Endothelial cell of umbilical vein (primary cell): ENCODE data around the gene LRRC46. TPM values are rescaled to one million over a fixed set of nuclear protein-coding genes. Genes with fewer than 3 reads are reported as not detected.

ENCODE experiments used
- BruUV-seq: library from RNA; stranded (reverse); fragments of 400-500 nt; replicated peaks from 2 replicates; lab custom pipeline; 2021; lab: Mats Ljungman, UMichigan
- CTCF ChIA-PET: fragments of 300-600, 350-600 bp; sonication (Branson Sonifier 250); formaldehyde crosslinking; loops from one replicate; lab custom pipeline; 2021; ENCODE audit warnings: antibody characterized with exemption, inconsistent platforms; lab: Charles Lee
- POLR2A ChIA-PET: fragments of 300-600, 350-600 bp; sonication (Branson Sonifier 250); formaldehyde crosslinking; loops from one replicate; lab custom pipeline; 2021; ENCODE audit warnings: antibody characterized with exemption, inconsistent platforms; lab: Charles Lee
- DNase-seq: peaks from one replicate; pipeline ENCODE4 v3.0.0-alpha.2; 2011; ENCODE audit warnings: low read depth, low spot score
- FAIRE-seq: peaks from 2 replicates; lab custom pipeline; 2011; peaks lifted over from hg19 to GRCh38; lab: Jason Lieb, UNC
- H2AFZ ChIP-seq: 2 replicates; pipeline ENCODE4 v1.6.0; 2012; ENCODE audit warnings: low read depth, low read length, control low read depth, inconsistent platforms
- H3K27ac ChIP-seq: 2 replicates; pipeline ENCODE4 v1.5.1; 2011; ENCODE audit warnings: low read depth, mild to moderate bottlenecking, control low read depth, low read length, moderate library complexity; ENCODE audit not compliant: insufficient read depth
- H3K27me3 ChIP-seq, 2 experiments: 2 replicates each; pipeline versions ENCODE4 v1.6.0 to v1.6.1; 2011; ENCODE audit warnings: low read length in 2 of 2, mixed read lengths in 1 of 2; ENCODE audit not compliant: control insufficient read depth in 2 of 2, insufficient read depth in 2 of 2
- H3K36me3 ChIP-seq, 2 experiments: 2 replicates in 1 of 2; 3 replicates in 1 of 2; pipeline ENCODE4 v1.5.1; 2011; ENCODE audit warnings: low read length in 2 of 2, mild to moderate bottlenecking in 1 of 2, moderate library complexity in 1 of 2; ENCODE audit not compliant: control insufficient read depth in 2 of 2, insufficient read depth in 2 of 2; ENCODE audit errors: extremely low read depth in 1 of 2
- H3K4me1 ChIP-seq: 3 replicates; pipeline ENCODE4 v1.5.1; 2011; ENCODE audit warnings: mild to moderate bottlenecking, low read length; ENCODE audit not compliant: control insufficient read depth, insufficient read depth; ENCODE audit errors: extremely low read depth
- H3K4me2 ChIP-seq: 2 replicates; pipeline ENCODE4 v1.6.1; 2011; ENCODE audit warnings: low read length, control low read depth, mixed read lengths; ENCODE audit not compliant: insufficient read depth
- H3K4me3 ChIP-seq, 3 experiments: fragments of 200-600 bp in 1 of 3; sonication (generic), shearing (Covaris generic) in 1 of 3; replicated peaks in 1 of 3; 2 replicates each; pipeline ENCODE4 v1.5.1; 2011 to 2016; ENCODE audit warnings: control low read depth in 3 of 3, low read length in 3 of 3, mild to moderate bottlenecking in 2 of 3, inconsistent platforms in 1 of 3, low read depth in 1 of 3, moderate library complexity in 1 of 3; ENCODE audit not compliant: insufficient read depth in 1 of 3
- H3K79me2 ChIP-seq: 2 replicates; pipeline ENCODE4 v1.6.0; 2012; ENCODE audit warnings: low read length, inconsistent platforms; ENCODE audit not compliant: control insufficient read depth, insufficient read depth
- H3K9ac ChIP-seq: replicated peaks from 2 replicates; pipeline ENCODE3; 2011; ENCODE audit warnings: low read length, control low read depth; ENCODE audit not compliant: insufficient read depth; ENCODE audit errors: extremely low read depth
- H3K9me1 ChIP-seq: replicated peaks from 3 replicates; pipeline ENCODE4 v1.6.0; 2011; ENCODE audit warnings: mild to moderate bottlenecking, low read length; ENCODE audit not compliant: control insufficient read depth, insufficient read depth; ENCODE audit errors: extremely low read depth
- H3K9me3 ChIP-seq: replicated peaks from 2 replicates; pipeline ENCODE4 v1.5.1; 2012; ENCODE audit warnings: low read length, inconsistent platforms; ENCODE audit not compliant: control insufficient read depth, insufficient read depth
- H4K20me1 ChIP-seq: replicated peaks from 2 replicates; pipeline ENCODE3; 2011; ENCODE audit warnings: mild to moderate bottlenecking, low read length; ENCODE audit not compliant: control insufficient read depth, insufficient read depth; ENCODE audit errors: extremely low read depth
- EZH2 ChIP-seq: IDR thresholded peaks from 2 replicates; pipeline ENCODE4 v1.6.1; 2012; ENCODE audit warnings: borderline replicate concordance, low read depth, mild to moderate bottlenecking, moderate library complexity, low read length, inconsistent platforms; ENCODE audit not compliant: severe bottlenecking
- FOS ChIP-seq: IDR thresholded peaks from 2 replicates; pipeline ENCODE4 v1.6.1; 2011; ENCODE audit warnings: mild to moderate bottlenecking, low read length, moderate library complexity, borderline replicate concordance; ENCODE audit not compliant: insufficient read depth
- GATA2 ChIP-seq: IDR thresholded peaks from 2 replicates; pipeline ENCODE4 v1.7.0; 2011; ENCODE audit warnings: low read depth, mild to moderate bottlenecking, moderate library complexity, mixed read lengths, low read length; ENCODE audit not compliant: insufficient read length, insufficient read depth
- JUN ChIP-seq: IDR thresholded peaks from 2 replicates; pipeline ENCODE4 v1.6.1; 2011; ENCODE audit warnings: borderline replicate concordance, low read depth; ENCODE audit not compliant: insufficient read length, insufficient read depth
- MYC ChIP-seq: IDR thresholded peaks from one replicate; pipeline ENCODE4 v1.6.1; 2011; ENCODE audit warnings: mild to moderate bottlenecking, low read depth, low read length
- POLR2A ChIP-seq: IDR thresholded peaks from 2 replicates; pipeline ENCODE4 v1.6.1; 2012; ENCODE audit warnings: low read depth, mild to moderate bottlenecking, control low read depth, low read length
- POLR2AphosphoS5 ChIP-seq: IDR thresholded peaks from 2 replicates; pipeline ENCODE4 v1.6.1; 2012; ENCODE audit warnings: low read depth, mild to moderate bottlenecking, control low read depth, low read length, moderate library complexity; ENCODE audit not compliant: insufficient read depth
- dilution Hi-C: fragments of 300-500 bp; cut with MboI; formaldehyde crosslinking; loops from one replicate; pipeline ENCODE4 v1.15.0; 2019; ENCODE audit warnings: low sequenced_read_pairs; ENCODE audit not compliant: extremely low pct_ligation_motif_present
- intact Hi-C: fragments of 100-400 bp; cut with micrococcal nuclease; formaldehyde crosslinking; loops from one replicate; pipeline ENCODE4 v1.10.0; 2022
- polyA plus RNA-seq, 4 experiments: library from polyadenylated mRNA; depleted of rRNA in 3 of 4; stranded (reverse) in 3 of 4; unstranded in 1 of 4; fragments of >200 nt; gene quantifications; 2 replicates each; pipeline versions ENCODE4 v1.2.1 to v1.2.3, GENCODE V29; 2011 to 2012; ENCODE audit warnings: missing spikeins in 1 of 4
- total RNA-seq: library from RNA; stranded (reverse); gene quantifications from 2 replicates; pipeline ENCODE4 v1.2.3, GENCODE V29; 2021
- TF ChIP-seq, protein P1 (sequence below): IDR thresholded peaks from 2 replicates; pipeline ENCODE4 v1.6.1; 2011; ENCODE audit not compliant: insufficient read depth, insufficient read length
- TF ChIP-seq, protein P2 (sequence below), 2 donors: IDR thresholded peaks; 1 replicate in 1 of 2; 2 replicates in 1 of 2; pipeline ENCODE4 v1.5.1; 2011; ENCODE audit warnings: low read length in 2 of 2, mild to moderate bottlenecking in 2 of 2, moderate library complexity in 2 of 2, control low read depth in 1 of 2, inconsistent platforms in 1 of 2, low read depth in 1 of 2; ENCODE audit not compliant: insufficient read depth in 1 of 2; ENCODE audit errors: extremely low read depth in 1 of 2

LRRC46 gene
- total and polyA plus RNA-seq, 2 donors (not counting 3 experiments of a cell fraction or from before 2014, with no cell fraction given), result 0.36 to 0.42 TPM

- Histone ChIP-seq H4K20me1 (no peaks in the 10 kb centered on the region), H3K27me3 (peaks cover 47 to 60% of the 10 kb centered on the region in 2 experiments), H3K36me3 (no peaks in the 10 kb centered on the region), H2AFZ (no peak overlapping the region), H3K27ac (no peak overlapping the region), H3K9ac (no peak overlapping the region), H3K4me3 (no peak overlapping the region), H3K79me2 (no peaks in the 10 kb centered on the region), H3K4me2 (no peak overlapping the region), H3K9me1 (no peaks in the 10 kb centered on the region), H3K4me1 (no peaks in the 10 kb centered on the region), H3K9me3 (no peaks in the 10 kb centered on the region)
- ChIA-PET CTCF (interaction anchor here (0.8 to 1.9 kb wide), 4 partner anchors 12 to 76 kb away, joined by 3 to 9 read pairs (median 4); no protein-coding TSS in a partner anchor), POLR2A (no interaction called here)
- TF ChIP-seq, protein P1, sequence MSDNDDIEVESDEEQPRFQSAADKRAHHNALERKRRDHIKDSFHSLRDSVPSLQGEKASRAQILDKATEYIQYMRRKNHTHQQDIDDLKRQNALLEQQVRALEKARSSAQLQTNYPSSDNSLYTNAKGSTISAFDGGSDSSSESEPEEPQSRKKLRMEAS, result no peak
- TF ChIP-seq, protein P2, sequence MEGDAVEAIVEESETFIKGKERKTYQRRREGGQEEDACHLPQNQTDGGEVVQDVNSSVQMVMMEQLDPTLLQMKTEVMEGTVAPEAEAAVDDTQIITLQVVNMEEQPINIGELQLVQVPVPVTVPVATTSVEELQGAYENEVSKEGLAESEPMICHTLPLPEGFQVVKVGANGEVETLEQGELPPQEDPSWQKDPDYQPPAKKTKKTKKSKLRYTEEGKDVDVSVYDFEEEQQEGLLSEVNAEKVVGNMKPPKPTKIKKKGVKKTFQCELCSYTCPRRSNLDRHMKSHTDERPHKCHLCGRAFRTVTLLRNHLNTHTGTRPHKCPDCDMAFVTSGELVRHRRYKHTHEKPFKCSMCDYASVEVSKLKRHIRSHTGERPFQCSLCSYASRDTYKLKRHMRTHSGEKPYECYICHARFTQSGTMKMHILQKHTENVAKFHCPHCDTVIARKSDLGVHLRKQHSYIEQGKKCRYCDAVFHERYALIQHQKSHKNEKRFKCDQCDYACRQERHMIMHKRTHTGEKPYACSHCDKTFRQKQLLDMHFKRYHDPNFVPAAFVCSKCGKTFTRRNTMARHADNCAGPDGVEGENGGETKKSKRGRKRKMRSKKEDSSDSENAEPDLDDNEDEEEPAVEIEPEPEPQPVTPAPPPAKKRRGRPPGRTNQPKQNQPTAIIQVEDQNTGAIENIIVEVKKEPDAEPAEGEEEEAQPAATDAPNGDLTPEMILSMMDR (IDR thresholded peaks at IDR 0.05; ENCODE audit: extremely low read depth in 1 of 2, insufficient read depth in 1 of 2, low read depth in 1 of 2, low read length in 2 of 2), result no peak
- TF ChIP-seq FOS, result no peak
- TF ChIP-seq MYC, result no peak
- no peak for TF ChIP-seq POLR2AphosphoS5
- TF ChIP-seq JUN, result no peak
- TF ChIP-seq POLR2A, result no peak
- no peak for TF ChIP-seq GATA2
- TF ChIP-seq EZH2, result no peak
- intact Hi-C loops, result no loop called here
- DNase-seq (no peak), FAIRE-seq (no peak)
- dilution Hi-C loops, result no loop called here
- BruUV-seq, result no TSS peak
Observed at GRCh38 chr17:47871048-47871447, 39.6 kb downstream of the LRRC46 start.
